GM06990 (cell line): ENCODE data around the gene TAF5L.

Experiments
- DNase-seq: peaks from one replicate; pipeline ENCODE4 v3.0.0-alpha.2; 2011; ENCODE audit not compliant: insufficient read length; ENCODE audit errors: extremely low read depth
- H3K27me3 ChIP-seq: replicated peaks from 2 replicates; pipeline ENCODE4 v1.6.0; 2011; ENCODE audit warnings: low read length; ENCODE audit not compliant: control insufficient read depth, insufficient read depth
- H3K36me3 ChIP-seq: 2 replicates; pipeline ENCODE4 v1.5.1; 2011; ENCODE audit warnings: low read length; ENCODE audit not compliant: control insufficient read depth, insufficient read depth
- H3K4me3 ChIP-seq: replicated peaks from 2 replicates; pipeline ENCODE4 v1.5.1; 2011; ENCODE audit warnings: low read depth, mild to moderate bottlenecking, control low read depth, low read length
- TF ChIP-seq, protein P1 (sequence below): IDR thresholded peaks from 2 replicates; pipeline ENCODE4 v1.5.1; 2011; ENCODE audit warnings: low read length, control low read depth, mild to moderate bottlenecking, inconsistent platforms; ENCODE audit not compliant: insufficient read depth, poor library complexity, severe bottlenecking

The TAF5L gene

DNA sequence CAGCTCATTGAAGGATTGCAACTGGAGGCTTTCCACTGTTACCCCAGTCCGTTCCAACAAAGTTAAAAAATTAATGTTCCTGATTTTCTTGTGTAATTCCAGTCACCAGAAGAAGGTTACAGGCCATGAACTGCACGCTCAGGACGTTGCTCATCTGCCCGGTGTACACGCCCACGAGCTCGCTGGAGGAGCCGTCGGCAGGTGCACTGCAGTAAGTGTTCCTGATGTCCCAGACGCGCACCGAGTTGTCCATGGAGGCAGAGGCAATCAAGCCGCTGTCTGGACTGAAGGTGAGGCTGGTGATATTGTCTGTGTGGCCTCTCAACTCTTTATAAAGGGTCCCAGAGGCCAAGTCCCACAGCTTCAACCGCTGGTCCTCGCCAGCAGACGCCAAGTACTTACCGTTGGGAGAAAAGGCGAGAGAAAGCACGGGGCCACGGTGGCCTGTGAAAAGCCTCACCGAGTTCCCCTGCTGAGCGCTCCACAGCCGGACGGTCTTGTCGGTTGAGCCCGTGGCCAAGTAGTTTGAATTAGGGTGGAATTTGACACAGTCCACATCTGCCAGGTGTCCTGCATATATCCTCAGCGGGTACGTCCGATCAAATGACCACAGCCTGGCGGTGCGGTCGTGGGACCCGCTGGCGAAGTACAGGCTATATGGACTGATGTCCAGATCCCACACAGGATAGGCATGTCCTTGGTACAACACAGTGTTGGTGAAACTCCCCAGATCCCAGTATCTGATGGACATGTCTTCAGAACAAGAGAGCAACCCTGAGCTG, 31.5 kb downstream of the TAF5L start:
- Histone ChIP-seq H3K4me3 (no peak overlapping the region), H3K36me3 (peaks cover 13% of the 10 kb centered on the region), H3K27me3 (no peaks in the 10 kb centered on the region)
- TF ChIP-seq, protein P1, sequence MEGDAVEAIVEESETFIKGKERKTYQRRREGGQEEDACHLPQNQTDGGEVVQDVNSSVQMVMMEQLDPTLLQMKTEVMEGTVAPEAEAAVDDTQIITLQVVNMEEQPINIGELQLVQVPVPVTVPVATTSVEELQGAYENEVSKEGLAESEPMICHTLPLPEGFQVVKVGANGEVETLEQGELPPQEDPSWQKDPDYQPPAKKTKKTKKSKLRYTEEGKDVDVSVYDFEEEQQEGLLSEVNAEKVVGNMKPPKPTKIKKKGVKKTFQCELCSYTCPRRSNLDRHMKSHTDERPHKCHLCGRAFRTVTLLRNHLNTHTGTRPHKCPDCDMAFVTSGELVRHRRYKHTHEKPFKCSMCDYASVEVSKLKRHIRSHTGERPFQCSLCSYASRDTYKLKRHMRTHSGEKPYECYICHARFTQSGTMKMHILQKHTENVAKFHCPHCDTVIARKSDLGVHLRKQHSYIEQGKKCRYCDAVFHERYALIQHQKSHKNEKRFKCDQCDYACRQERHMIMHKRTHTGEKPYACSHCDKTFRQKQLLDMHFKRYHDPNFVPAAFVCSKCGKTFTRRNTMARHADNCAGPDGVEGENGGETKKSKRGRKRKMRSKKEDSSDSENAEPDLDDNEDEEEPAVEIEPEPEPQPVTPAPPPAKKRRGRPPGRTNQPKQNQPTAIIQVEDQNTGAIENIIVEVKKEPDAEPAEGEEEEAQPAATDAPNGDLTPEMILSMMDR = no peak
- DNase-seq = no peak

DNA sequence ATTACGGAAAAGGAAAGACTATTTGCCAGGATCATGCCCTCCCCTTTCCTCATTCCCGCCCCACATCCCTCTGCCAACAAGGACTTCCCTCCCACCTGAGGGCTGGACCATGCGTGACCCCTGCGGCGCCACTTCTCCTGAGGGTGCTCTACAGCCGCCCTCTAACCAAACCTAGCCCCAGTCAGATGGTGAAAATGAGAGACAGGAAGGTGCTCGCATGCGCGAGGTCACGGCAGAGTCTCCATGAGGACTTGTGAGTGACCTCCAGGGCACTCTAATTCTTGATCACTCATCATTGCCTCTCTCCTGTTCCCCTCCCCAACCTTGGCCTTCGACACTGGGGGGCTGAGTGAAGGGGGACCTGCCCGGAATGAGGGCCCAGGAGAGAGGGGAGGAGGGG, 32.1 kb downstream of the TAF5L start:
- no peaks in the 10 kb centered on the region for H3K27me3 ChIP-seq
- DNase-seq = no peak
- peaks cover 13% of the 10 kb centered on the region for H3K36me3 ChIP-seq
- TF ChIP-seq, protein P1 = no peak
- H3K4me3 ChIP-seq = no peak overlapping the region

DNA sequence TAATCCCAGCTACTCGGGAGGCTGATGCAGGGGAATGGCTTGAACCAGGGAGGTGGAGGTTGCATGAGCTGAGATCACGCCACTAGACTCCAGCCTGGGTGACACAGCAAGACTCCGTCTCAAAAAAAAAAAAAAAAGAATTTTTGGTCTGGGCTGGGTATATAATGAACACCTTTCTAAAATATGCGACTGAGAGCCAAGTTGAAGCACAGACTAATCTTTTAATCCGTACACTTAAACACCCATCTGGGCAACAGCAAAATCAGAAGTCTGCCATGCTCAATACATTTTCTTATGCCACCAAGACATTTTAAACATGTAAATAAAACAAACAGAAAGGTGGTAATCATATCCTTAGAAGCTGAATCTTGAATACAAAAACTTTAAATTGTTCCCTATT, 35.8 kb downstream of the TAF5L start:
- Histone ChIP-seq H3K27me3 (no peaks in the 10 kb centered on the region), H3K36me3 (peaks cover 12% of the 10 kb centered on the region), H3K4me3 (no peak overlapping the region)
- DNase-seq = no peak
- TF ChIP-seq, protein P1 = no peak

DNA sequence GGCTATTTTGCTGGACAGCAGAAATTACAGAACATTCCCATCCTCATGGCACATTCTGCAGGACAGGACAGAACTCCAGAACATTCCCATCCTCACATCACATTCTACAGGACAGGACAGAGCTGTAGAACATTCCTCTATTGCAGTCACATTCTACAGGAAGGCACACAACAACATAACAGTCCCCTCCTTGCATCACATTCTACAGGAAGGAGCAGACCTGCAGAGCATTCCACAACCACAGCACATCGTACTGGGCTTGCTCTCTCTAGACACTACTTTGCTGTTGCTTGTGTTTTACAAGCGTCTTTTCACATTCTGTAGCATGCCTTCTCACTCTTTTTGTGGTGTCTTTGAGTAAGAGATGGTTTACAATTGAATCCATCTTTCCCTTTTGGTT, 40.6 kb downstream of the TAF5L start:
- Histone ChIP-seq H3K4me3 (no peak overlapping the region), H3K36me3 (no peaks in the 10 kb centered on the region), H3K27me3 (no peaks in the 10 kb centered on the region)
- TF ChIP-seq, protein P1 = no peak
- DNase-seq = no peak

DNA sequence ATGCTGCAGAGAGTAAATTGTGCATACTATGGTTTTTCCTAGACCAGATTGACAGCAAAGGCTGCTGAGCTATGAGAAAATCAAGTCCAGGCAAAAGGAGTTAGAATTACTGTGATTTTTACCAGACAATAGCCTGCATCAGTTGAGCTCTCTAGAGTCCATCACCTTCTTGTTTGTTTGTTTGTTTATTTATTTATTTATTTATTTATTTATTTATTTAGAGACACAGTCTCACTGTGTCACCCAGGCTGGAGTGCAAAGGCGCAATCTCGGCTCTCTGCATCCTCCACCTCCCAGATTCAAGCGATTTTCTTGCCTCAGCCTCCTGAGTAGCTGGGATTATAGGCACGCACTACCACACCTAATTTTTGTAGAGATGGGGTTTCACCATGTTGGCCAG, 43.2 kb downstream of the TAF5L start:
- no peaks in the 10 kb centered on the region for H3K36me3 ChIP-seq
- TF ChIP-seq, protein P1 = no peak
- no peak for DNase-seq

More for the DNA sequence above, 43.2 kb downstream of the TAF5L start:
- Histone ChIP-seq H3K27me3 (no peaks in the 10 kb centered on the region), H3K4me3 (no peak overlapping the region)
